ENCODE data around the gene RGS10.

The RGS10 gene

DNA sequence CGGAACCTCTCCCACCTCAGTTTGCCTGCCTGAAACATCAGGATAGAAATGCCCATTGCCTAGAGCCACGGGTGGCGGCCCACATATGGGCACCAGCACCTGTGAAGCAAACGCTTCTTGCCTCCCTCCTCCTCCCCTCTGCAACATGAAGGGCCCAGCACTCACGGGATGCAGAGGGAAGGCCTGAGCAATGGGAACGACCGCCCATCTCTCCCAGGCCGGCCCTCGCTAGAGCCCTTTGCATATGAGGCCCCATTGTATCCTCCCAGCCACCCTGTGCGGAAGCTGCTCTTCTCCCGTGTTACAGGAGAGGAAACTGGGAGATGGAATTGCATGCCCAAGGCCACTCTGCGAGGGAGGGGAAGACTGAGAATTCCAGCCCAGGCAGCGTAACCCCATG, 88.2 kb downstream of the RGS10 start:
- H3K9ac ChIP-seq (ENCODE audit: low read depth, low read length), result no peak overlapping the region
- H3K36me3 ChIP-seq (ENCODE audit: insufficient read depth, low read length), result no peaks in the 10 kb centered on the region
- H3K4me3 ChIP-seq (ENCODE audit: low read length), result no peak overlapping the region
- no peaks in the 10 kb centered on the region for H3K4me1 ChIP-seq (ENCODE audit: insufficient read depth, low read length)
- no peak overlapping the region for H3K27ac ChIP-seq (ENCODE audit: low read depth, low read length)
- no peaks in the 10 kb centered on the region for H3K9me3 ChIP-seq (ENCODE audit: insufficient read depth, low read depth, low read length)
- WGBS, result 47% methylated on average over 13 of the region's 13 CpGs
- no peaks in the 10 kb centered on the region for H3K27me3 ChIP-seq (ENCODE audit: insufficient read depth, low read length)

DNA sequence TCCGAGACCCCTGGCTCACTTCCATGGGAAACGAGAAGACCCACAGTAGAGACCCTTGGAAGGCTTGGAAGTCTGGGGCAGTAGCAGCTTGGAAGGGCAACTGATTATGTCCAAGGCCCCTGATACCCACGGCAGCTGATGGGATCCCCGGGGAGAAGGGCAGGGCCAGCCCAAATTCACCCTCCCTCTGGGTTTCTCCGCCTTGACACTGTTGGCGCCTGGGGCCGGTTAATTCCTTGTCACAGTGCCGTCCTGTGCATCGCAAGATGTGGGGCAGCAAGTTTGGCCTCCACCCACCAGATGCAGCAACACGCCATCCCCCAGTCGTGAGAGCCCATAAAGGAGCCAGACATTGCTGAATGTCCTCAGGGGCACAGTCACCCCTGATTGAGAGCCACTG, 89.2 kb downstream of the RGS10 start:
- H3K9ac ChIP-seq (ENCODE audit: low read depth, low read length), result no peak overlapping the region
- no peak overlapping the region for H3K4me3 ChIP-seq (ENCODE audit: low read length)
- no peaks in the 10 kb centered on the region for H3K27me3 ChIP-seq (ENCODE audit: insufficient read depth, low read length)
- H3K9me3 ChIP-seq (ENCODE audit: insufficient read depth, low read depth, low read length), result no peaks in the 10 kb centered on the region
- no peaks in the 10 kb centered on the region for H3K36me3 ChIP-seq (ENCODE audit: insufficient read depth, low read length)
- no peak overlapping the region for H3K27ac ChIP-seq (ENCODE audit: low read depth, low read length)
- no peaks in the 10 kb centered on the region for H3K4me1 ChIP-seq (ENCODE audit: insufficient read depth, low read length)
- 92% methylated on average over 11 of the region's 11 CpGs for WGBS

DNA sequence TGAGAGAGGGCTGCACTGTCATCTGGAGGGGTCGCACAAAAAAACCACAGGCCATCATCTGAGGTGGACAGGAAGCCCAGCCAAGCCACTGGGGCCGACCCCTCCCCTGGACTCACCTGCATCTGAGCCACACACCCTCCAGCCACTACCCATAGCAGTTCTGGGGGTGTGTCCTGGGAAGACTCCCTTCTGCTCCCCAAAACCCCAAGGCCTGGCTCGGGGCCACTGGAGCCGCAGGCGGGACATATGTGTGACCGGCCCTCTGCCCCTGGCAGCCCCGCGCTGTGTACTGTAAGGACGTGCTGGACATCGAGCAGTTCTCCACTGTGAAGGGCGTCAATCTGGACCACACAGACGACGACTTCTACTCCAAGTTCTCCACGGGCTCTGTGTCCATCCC, 90.1 kb downstream of the RGS10 start:
- 96% methylated on average over 14 of the region's 14 CpGs for WGBS
- H3K36me3 ChIP-seq (ENCODE audit: insufficient read depth, low read length), result no peaks in the 10 kb centered on the region
- H3K4me1 ChIP-seq (ENCODE audit: insufficient read depth, low read length), result no peaks in the 10 kb centered on the region; the same call in 1 of the 2 replicates

DNA sequence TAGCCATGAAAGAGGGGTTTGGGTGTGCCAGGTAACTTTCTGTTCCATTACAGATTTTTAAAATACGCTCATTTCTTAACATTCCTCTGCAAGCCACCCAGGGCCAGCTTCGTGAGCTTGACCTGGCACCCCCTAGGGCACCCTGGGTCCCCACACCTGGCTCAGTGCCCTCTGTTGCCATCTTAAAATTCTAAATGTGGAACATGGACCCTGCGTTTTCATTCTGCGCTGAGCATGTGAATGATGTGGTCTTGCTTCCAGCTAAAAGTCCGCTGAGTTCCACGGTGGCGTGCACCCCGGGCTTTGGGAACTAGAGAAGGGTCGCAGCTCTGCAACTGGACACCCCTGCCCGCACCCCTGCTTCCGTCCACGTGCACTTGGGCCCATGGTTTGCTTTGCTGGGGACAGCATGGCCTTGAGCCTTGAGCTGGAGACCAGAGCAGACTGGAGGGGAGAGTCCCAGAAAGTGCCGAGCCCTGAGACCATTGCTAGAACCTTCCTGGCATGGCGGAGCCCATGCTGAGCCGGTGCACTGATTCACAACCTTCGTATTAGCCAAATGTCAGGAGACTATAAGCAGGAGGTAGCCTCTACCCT, 91.1 kb downstream of the RGS10 start:
- Histone ChIP-seq H3K27ac (ENCODE audit: low read depth, low read length) (no peak overlapping the region), H3K9ac (ENCODE audit: low read depth, low read length) (no peak overlapping the region), H3K9me3 (ENCODE audit: insufficient read depth, low read depth, low read length) (no peaks in the 10 kb centered on the region), H3K36me3 (ENCODE audit: insufficient read depth, low read length) (no peaks in the 10 kb centered on the region), H3K4me3 (ENCODE audit: low read length) (no peak overlapping the region), H3K27me3 (ENCODE audit: insufficient read depth, low read length) (no peaks in the 10 kb centered on the region), H3K4me1 (ENCODE audit: insufficient read depth, low read length) (no peaks in the 10 kb centered on the region; the same call in 1 of the 2 replicates)
- WGBS, result 92% methylated on average over 16 of the region's 16 CpGs

More for the DNA sequence above, 90.1 kb downstream of the RGS10 start:
- H3K9ac ChIP-seq (ENCODE audit: low read depth, low read length), result no peak overlapping the region
- no peaks in the 10 kb centered on the region for H3K27me3 ChIP-seq (ENCODE audit: insufficient read depth, low read length)
- no peak overlapping the region for H3K27ac ChIP-seq (ENCODE audit: low read depth, low read length)
- no peaks in the 10 kb centered on the region for H3K9me3 ChIP-seq (ENCODE audit: insufficient read depth, low read depth, low read length)
- no peak overlapping the region for H3K4me3 ChIP-seq (ENCODE audit: low read length)

DNA sequence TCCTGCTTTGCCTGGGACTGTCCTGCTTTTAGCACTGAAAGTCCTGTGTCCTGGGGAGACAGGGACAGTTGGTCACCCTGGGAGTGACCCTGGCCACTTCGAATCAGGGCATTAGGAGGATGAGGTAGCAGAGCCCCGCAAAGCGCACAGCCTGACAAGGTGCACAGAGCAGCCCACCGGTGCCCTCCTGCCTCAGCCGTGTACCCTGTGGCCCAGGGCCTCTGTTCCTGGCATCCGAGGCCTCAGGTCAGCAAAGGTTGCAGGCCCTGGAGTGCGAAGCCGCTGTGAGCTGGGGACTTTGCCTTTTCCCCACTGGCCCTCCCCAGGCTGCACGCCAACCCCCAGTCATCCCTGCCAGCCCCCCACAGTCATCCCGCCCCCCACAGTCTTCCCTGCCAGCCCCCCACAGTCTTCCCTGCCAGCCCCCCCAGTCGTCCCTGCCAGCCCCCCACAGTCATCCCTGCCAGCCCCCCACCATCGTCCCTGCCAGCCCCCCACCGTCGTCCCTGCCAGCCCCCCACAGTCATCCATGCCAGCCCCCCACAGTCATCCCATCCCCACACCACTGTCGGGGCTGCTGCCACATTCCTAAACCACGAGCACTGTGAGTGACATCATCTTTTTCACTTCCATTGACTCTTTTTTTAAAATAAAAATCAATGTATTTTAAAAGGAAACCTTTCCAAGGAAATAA, 91.8 kb downstream of the RGS10 start:
- no peak overlapping the region for H3K4me3 ChIP-seq (ENCODE audit: low read length)
- no peak overlapping the region for H3K9ac ChIP-seq (ENCODE audit: low read depth, low read length)
- 84% methylated on average over 11 of the region's 16 CpGs for WGBS
- no peaks in the 10 kb centered on the region; the same call in 1 of the 2 replicates for H3K4me1 ChIP-seq (ENCODE audit: insufficient read depth, low read length)
- no peak overlapping the region for H3K27ac ChIP-seq (ENCODE audit: low read depth, low read length)
- H3K27me3 ChIP-seq (ENCODE audit: insufficient read depth, low read length), result no peaks in the 10 kb centered on the region
- no peaks in the 10 kb centered on the region for H3K9me3 ChIP-seq (ENCODE audit: insufficient read depth, low read depth, low read length)
- H3K36me3 ChIP-seq (ENCODE audit: insufficient read depth, low read length), result no peaks in the 10 kb centered on the region

Data from HUES64 (cell line).